Activated naive CD8-positive, alpha-beta T cell treated with anti-CD3 and anti-CD28 coated beads, Interleukin-2, amount 50 U/mL, for 24 hours (primary cell): ENCODE measurements around the gene PAX3.
"Not testable (repeated sequence)": the region's sequence is repeated elsewhere in the genome, so short reads cannot be mapped to it uniquely, and the experiment has no call there.

Experiments used
- ATAC-seq: fragments of 150-1000 bp; cut with Tn5 transposase; one replicate; pipeline ENCODE4 v1.10.0; 2021
- DNase-seq: peaks from one replicate; pipeline ENCODE4 v3.0.0; 2021
- H3K27ac Mint-ChIP-seq: one replicate; pipeline ENCODE4 v1.8.0; 2021; ENCODE audit warnings: mild to moderate bottlenecking, mixed read lengths
- H3K27me3 Mint-ChIP-seq: one replicate; pipeline ENCODE4 v1.8.0; 2021; ENCODE audit warnings: mixed read lengths
- H3K36me3 Mint-ChIP-seq: one replicate; pipeline ENCODE4 v1.8.0; 2021; ENCODE audit warnings: low read depth, mixed read lengths
- H3K4me1 Mint-ChIP-seq: one replicate; pipeline ENCODE4 v1.8.0; 2021; ENCODE audit warnings: mixed read lengths
- H3K4me3 Mint-ChIP-seq: one replicate; pipeline ENCODE4 v1.8.0; 2021; ENCODE audit warnings: mild to moderate bottlenecking, moderate library complexity, mixed read lengths
- H3K9me3 Mint-ChIP-seq: one replicate; pipeline ENCODE4 v1.8.0; 2021; ENCODE audit warnings: mixed read lengths

Gene PAX3

GRCh38 chr2:222159221-222159620 is 139.6 kb downstream of the PAX3 start:
- no peak overlapping the region for H3K27ac Mint-ChIP-seq
- no peaks in the 10 kb centered on the region for H3K4me1 Mint-ChIP-seq
- no peaks in the 10 kb centered on the region for H3K36me3 Mint-ChIP-seq
- peaks cover 3% of the 10 kb centered on the region for H3K9me3 Mint-ChIP-seq
- H3K4me3 Mint-ChIP-seq = no peak overlapping the region
- H3K27me3 Mint-ChIP-seq = peaks cover 4% of the 10 kb centered on the region
- no peak for DNase-seq
- ATAC-seq = no peak

- not testable (repeated sequence) for ATAC-seq, H3K27me3 Mint-ChIP-seq, H3K27ac Mint-ChIP-seq, H3K36me3 Mint-ChIP-seq, DNase-seq, H3K4me1 Mint-ChIP-seq, H3K9me3 Mint-ChIP-seq, H3K4me3 Mint-ChIP-seq
These were observed 143.7 kb downstream of the PAX3 start for GRCh38 chr2:222155003-222155664.
